ENCODE measurements around the gene ACP3.

Gene ACP3

DNA sequence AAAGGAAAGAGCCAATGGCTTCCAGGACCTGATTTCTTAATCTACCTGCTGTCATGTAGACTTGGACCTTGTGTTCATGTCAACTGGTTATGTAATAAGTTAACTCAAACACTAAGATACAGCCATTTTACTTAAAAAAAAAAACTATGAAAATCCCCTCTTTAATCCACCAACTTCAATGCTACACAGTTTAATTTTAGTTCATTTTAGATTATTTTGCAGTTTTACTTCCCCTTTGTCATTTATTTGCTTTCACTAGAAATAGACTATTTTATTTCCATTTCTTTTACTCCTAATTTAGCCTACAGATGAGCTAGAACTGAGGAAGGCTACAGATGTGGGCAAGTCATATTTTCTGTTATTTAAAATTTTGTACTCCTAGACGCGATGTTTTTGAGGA is 89.4 kb downstream of the ACP3 start:
- H3K4me1 ChIP-seq (ENCODE audit: control insufficient read depth, insufficient read depth, low read length) = no peaks in the 10 kb centered on the region
- no peaks in the 10 kb centered on the region for H3K36me3 ChIP-seq (ENCODE audit: control insufficient read depth in 2 of 2, insufficient read depth in 2 of 2, low read length in 2 of 2)
- no peak overlapping the region for H3K4me3 ChIP-seq (ENCODE audit: low read length in 2 of 2)
- H3K27me3 ChIP-seq (ENCODE audit: control insufficient read depth in 1 of 2, insufficient read depth in 2 of 2, low read length in 2 of 2) = no peaks in the 10 kb centered on the region
- H3K27ac ChIP-seq (ENCODE audit: low read length) = no peak overlapping the region
- H3K9ac ChIP-seq (ENCODE audit: low read length in 2 of 2) = no peak overlapping the region
- no peaks in the 10 kb centered on the region for H3K9me3 ChIP-seq (ENCODE audit: control insufficient read depth in 2 of 2, low read length in 2 of 2)

GRCh38 chr3:132407025-132407424 is 89.8 kb downstream of the ACP3 start:
- H3K9me3 ChIP-seq (ENCODE audit: control insufficient read depth in 2 of 2, low read length in 2 of 2) = no peaks in the 10 kb centered on the region
- H3K27me3 ChIP-seq (ENCODE audit: control insufficient read depth in 1 of 2, insufficient read depth in 2 of 2, low read length in 2 of 2) = no peaks in the 10 kb centered on the region
- no peak overlapping the region for H3K4me3 ChIP-seq (ENCODE audit: low read length in 2 of 2)
- H3K9ac ChIP-seq (ENCODE audit: low read length in 2 of 2) = no peak overlapping the region
- no peak overlapping the region for H3K27ac ChIP-seq (ENCODE audit: low read length)
- no peaks in the 10 kb centered on the region for H3K36me3 ChIP-seq (ENCODE audit: control insufficient read depth in 2 of 2, insufficient read depth in 2 of 2, low read length in 2 of 2)
- H3K4me1 ChIP-seq (ENCODE audit: control insufficient read depth, insufficient read depth, low read length) = no peaks in the 10 kb centered on the region
